ENCODE results near the gene XPOT.

- no peak for TF ChIP-seq POLR2A (IDR thresholded peaks at IDR 0.05)
- no peak for TF ChIP-seq CTCF (IDR thresholded peaks at IDR 0.05)
Measured at GRCh38 chr12:64470495-64470894, 66.3 kb downstream of the XPOT start.

Data from testis (tissue), 2 donors.